SK-N-SH (cell line): ENCODE data around the gene RHOH.

ENCODE experiments used
- CHD2 ChIP-seq: fragments of 150-350 bp; IDR thresholded peaks from 2 replicates; pipeline ENCODE4 v1.6.1; 2018; ENCODE audit warnings: low read length; ENCODE audit not compliant: partially characterized antibody
- CTCF ChIP-seq: fragments of 200-600 bp; sonication (generic); IDR thresholded peaks from 2 replicates; pipeline ENCODE4 v1.6.1; 2017; ENCODE audit warnings: antibody characterized with exemption, mild to moderate bottlenecking, moderate library complexity
- ELF1 ChIP-seq: IDR thresholded peaks from 2 replicates; pipeline ENCODE4 v1.4.0; 2012
- EP300 ChIP-seq, 2 experiments: IDR thresholded peaks; 2 replicates each; pipeline versions ENCODE4 v1.4.0 to v1.6.1; 2012; ENCODE audit warnings: borderline replicate concordance in 1 of 2, low read depth in 1 of 2, low read length in 1 of 2
- EZH2phosphoT487 ChIP-seq: fragments of 200-600 bp; sonication (generic); IDR thresholded peaks from 2 replicates; pipeline ENCODE4 v1.6.1; 2017; ENCODE audit warnings: low read depth, mixed run types, mild to moderate bottlenecking, antibody characterized with exemption, moderate library complexity, borderline replicate concordance
- FOXM1 ChIP-seq: IDR thresholded peaks from 2 replicates; pipeline ENCODE4 v1.4.0; 2012; ENCODE audit warnings: low read depth, mild to moderate bottlenecking
- POLR2AphosphoS5 ChIP-seq: IDR thresholded peaks from 2 replicates; pipeline ENCODE4 v1.6.1; 2012; ENCODE audit warnings: low read depth, low read length
- RAD21 ChIP-seq: IDR thresholded peaks from 2 replicates; pipeline ENCODE4 v1.6.1; 2012; ENCODE audit warnings: mild to moderate bottlenecking, low read length
- RFX5 ChIP-seq: IDR thresholded peaks from 2 replicates; pipeline ENCODE4 v1.6.1; 2012; ENCODE audit warnings: mild to moderate bottlenecking, improper control_type of control experiment, low read length
- SIN3A ChIP-seq: IDR thresholded peaks from 2 replicates; pipeline ENCODE4 v1.6.1; 2012; ENCODE audit warnings: low read depth, mild to moderate bottlenecking, low read length, moderate library complexity, borderline replicate concordance
- TAF1 ChIP-seq: IDR thresholded peaks from 2 replicates; pipeline ENCODE4 v1.6.1; 2012; ENCODE audit warnings: low read depth, mild to moderate bottlenecking, low read length, moderate library complexity, borderline replicate concordance
- USF2 ChIP-seq: fragments of 150-350 bp; IDR thresholded peaks from 2 replicates; pipeline ENCODE4 v1.6.1; 2017; ENCODE audit warnings: antibody characterized with exemption, low read length, low read depth, borderline replicate concordance

- no peak for TF ChIP-seq RAD21
- TF ChIP-seq RFX5: no peak
- TF ChIP-seq CHD2: no peak
- no peak for TF ChIP-seq TAF1
- TF ChIP-seq CTCF: no peak
- no peak for TF ChIP-seq EZH2phosphoT487
- no peak for TF ChIP-seq POLR2AphosphoS5
- no peak for TF ChIP-seq ELF1
- no peak for TF ChIP-seq SIN3A
- no peak for TF ChIP-seq FOXM1
- no peak for TF ChIP-seq EP300 (IDR thresholded peaks at IDR 0.05; ENCODE audit: borderline replicate concordance in 1 of 2, low read depth in 1 of 2, low read length in 1 of 2)
- no peak for TF ChIP-seq USF2
These were observed 88.9 kb downstream of the RHOH start for GRCh38 chr4:40285692-40286091.
